SK-N-MC (cell line): ENCODE measurements around the gene OR10P1.

Experiments used
- EZH2 ChIP-seq: fragments of 200-600 bp; sonication (generic); IDR thresholded peaks from one replicate; pipeline ENCODE4 v1.6.1; 2017; ENCODE audit warnings: antibody characterized with exemption
- POLR2AphosphoS5 ChIP-seq: IDR thresholded peaks from 2 replicates; pipeline ENCODE4 v1.6.1; 2012; ENCODE audit warnings: mild to moderate bottlenecking, low read depth, low read length, borderline replicate concordance

GRCh38 chr12:55663391-55663790 is 26.7 kb downstream of the OR10P1 start:
- TF ChIP-seq EZH2: no peak
- TF ChIP-seq POLR2AphosphoS5: no peak
